Activated naive CD4-positive, alpha-beta T cell treated with anti-CD3 and anti-CD28 coated beads, Interleukin-2, amount 50 U/mL, for 72 hours (primary cell): ENCODE data around the gene NTSR1. TPM values are rescaled to one million over a fixed set of nuclear protein-coding genes. Genes with fewer than 3 reads are reported as not detected.
A peak's percentile ranks its signal among the peaks of the same experiment; 100 is the strongest.

Source experiments
- ATAC-seq, 2 donors: fragments of 150-1000 bp; cut with Tn5 transposase; 2 replicates each; pipeline ENCODE4 v1.10.0; 2021; ENCODE audit warnings: mild to moderate bottlenecking in 2 of 2, moderate library complexity in 2 of 2
- DNase-seq, 2 donors: peaks; one replicate each; pipeline ENCODE4 v3.0.0; 2021 to 2022; ENCODE audit warnings: low spot score in 2 of 2
- H3K27ac Mint-ChIP-seq, 2 donors: one replicate each; pipeline ENCODE4 v1.8.0; 2022; ENCODE audit warnings: mild to moderate bottlenecking in 2 of 2, mixed read lengths in 2 of 2
- H3K36me3 Mint-ChIP-seq, 2 donors: one replicate each; pipeline ENCODE4 v1.8.0; 2022; ENCODE audit warnings: mixed read lengths in 2 of 2
- H3K9me3 Mint-ChIP-seq, 2 donors: one replicate each; pipeline ENCODE4 v1.8.0; 2022; ENCODE audit warnings: mixed read lengths in 2 of 2
- total RNA-seq, 2 donors: library from RNA; stranded (reverse); gene quantifications; one replicate each; pipeline ENCODE4 v1.2.3, GENCODE V29; 2022

Gene NTSR1
- total RNA-seq, 2 donors from 2014 or later = not detected

DNA sequence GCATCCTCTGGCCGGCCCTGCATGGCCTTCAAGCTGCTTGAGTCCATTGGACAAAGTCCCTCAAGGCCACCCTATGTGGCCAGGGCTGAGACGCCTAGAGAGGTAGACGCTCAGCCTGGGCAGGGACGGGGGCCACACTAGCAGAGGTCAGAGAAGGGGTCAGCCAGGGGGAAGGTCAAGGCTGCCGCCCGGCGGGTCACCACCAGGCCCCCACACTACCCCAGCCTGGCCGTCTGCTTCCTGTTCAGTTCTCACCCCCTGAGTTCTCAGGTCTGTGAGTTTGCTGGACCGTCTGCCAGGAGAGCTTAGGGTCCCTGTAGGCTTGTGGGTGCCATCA, 37.3 kb downstream of the NTSR1 start:
- H3K27ac Mint-ChIP-seq = no peak overlapping the region
- no peaks in the 10 kb centered on the region for H3K36me3 Mint-ChIP-seq
- no peak for DNase-seq
- no peaks in the 10 kb centered on the region for H3K9me3 Mint-ChIP-seq
- ATAC-seq = no peak

DNA sequence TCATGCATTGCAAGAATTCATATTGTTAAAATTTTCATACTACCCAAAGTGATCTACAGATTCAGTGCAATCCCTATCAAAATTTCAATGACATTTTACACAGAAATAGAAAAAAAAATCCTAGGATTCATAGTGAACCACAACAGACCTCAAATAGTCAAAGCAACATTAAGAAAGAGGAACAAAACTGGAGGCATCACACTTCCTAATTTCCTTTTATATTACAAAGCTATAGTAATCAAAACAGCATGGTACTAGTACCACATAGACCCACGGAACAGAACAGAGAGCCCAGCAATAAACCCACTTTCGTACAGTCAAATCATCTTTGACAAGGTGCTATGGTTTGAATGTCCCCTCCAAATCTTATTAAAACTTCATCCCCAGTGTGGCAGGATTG, 39.7 kb downstream of the NTSR1 start:
- no peaks in the 10 kb centered on the region for H3K36me3 Mint-ChIP-seq
- ATAC-seq = no peak
- no peaks in the 10 kb centered on the region for H3K9me3 Mint-ChIP-seq
- H3K27ac Mint-ChIP-seq = no peak overlapping the region
- DNase-seq = no peak

DNA sequence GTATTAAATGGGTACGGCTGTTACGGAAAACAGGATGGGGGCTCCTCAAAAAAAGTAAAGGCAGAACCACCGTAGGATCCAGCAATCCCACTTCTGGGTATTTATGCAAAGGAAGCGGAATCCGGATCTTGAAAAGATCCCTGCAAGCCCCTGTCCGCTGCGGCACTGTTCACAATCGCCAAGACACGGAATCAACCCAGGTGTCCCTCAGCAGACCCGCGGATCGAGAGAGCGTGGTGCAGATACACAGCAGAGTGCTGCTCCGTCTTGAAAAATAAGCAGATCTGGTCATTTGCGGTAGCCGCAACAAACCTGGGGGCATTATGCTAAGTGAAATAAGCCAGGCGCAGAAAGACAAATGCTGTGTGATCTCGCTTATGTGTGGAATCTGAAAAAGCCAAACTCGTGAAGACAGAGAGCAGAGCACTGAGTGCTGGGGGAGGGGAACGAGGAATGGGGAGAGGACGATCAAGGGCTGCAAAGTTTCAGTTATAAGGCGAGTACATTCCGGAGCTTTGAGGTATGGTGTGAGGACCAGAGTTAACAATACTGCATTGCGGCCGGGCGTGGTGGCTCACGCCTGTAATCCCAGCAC, 41.3 kb downstream of the NTSR1 start:
- Mint-ChIP-seq H3K27ac (no peak overlapping the region), H3K36me3 (no peaks in the 10 kb centered on the region), H3K9me3 (no peaks in the 10 kb centered on the region)
- DNase-seq (no peak), ATAC-seq (no peak)

DNA sequence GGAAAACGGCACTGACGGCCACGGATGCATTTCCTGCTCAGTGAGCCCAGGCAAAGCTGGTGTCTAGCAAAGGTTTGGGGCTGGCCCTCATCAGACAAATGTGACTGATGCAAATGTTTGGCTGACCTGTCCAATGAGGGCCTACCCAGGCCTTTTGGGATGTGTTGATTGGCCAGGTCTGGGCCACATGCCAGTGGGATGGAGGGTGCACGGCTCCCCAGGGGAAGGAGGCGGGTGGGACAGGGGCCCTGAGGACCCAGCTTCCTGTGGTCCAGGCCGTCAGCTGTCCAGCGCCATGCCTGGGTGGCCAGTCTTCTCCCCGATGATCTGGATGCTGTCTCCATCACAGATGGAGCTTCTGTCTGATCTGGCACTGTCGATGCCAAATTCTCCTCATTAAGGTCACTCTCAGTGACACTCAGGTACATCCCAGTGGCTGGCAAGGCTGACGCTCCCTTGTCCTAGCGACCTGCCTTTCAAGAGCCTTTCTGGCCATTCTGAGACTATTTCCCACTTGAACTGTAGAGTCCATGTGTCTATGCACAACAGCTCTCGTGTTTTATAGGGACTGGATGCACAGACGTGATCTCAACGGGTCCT, 43.0 kb downstream of the NTSR1 start:
- no peak overlapping the region for H3K27ac Mint-ChIP-seq
- ATAC-seq (no peak), DNase-seq (no peak)
- H3K36me3 Mint-ChIP-seq = no peaks in the 10 kb centered on the region
- no peaks in the 10 kb centered on the region for H3K9me3 Mint-ChIP-seq

DNA sequence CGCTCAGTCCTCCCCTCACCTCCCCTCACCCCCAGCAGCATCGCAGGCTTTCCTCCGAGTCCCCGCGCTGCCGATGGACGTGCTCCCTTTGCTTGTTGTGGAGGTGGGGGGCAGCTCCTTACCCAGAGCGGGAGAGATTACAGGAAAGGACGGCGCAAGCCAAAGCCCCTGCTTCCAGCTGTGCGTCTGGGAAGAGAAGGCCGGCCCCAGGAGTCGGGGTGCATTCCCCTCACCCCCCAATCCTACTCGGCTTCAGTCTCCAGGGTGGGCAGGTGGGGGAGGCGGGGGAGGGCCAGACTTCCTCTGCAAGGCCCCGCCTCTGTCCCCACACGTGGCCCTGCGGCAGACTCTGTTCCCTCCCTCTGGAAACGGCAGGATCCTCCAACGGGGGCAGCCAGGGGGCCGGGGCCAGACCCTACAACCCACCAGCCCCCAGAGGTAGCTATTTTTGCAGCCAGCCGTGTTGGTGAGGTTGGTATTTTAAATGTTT, 43.6 kb downstream of the NTSR1 start:
- no peaks in the 10 kb centered on the region for H3K9me3 Mint-ChIP-seq
- H3K27ac Mint-ChIP-seq = no peak overlapping the region
- no peaks in the 10 kb centered on the region for H3K36me3 Mint-ChIP-seq
- no peak for DNase-seq
- ATAC-seq = no peak

DNA sequence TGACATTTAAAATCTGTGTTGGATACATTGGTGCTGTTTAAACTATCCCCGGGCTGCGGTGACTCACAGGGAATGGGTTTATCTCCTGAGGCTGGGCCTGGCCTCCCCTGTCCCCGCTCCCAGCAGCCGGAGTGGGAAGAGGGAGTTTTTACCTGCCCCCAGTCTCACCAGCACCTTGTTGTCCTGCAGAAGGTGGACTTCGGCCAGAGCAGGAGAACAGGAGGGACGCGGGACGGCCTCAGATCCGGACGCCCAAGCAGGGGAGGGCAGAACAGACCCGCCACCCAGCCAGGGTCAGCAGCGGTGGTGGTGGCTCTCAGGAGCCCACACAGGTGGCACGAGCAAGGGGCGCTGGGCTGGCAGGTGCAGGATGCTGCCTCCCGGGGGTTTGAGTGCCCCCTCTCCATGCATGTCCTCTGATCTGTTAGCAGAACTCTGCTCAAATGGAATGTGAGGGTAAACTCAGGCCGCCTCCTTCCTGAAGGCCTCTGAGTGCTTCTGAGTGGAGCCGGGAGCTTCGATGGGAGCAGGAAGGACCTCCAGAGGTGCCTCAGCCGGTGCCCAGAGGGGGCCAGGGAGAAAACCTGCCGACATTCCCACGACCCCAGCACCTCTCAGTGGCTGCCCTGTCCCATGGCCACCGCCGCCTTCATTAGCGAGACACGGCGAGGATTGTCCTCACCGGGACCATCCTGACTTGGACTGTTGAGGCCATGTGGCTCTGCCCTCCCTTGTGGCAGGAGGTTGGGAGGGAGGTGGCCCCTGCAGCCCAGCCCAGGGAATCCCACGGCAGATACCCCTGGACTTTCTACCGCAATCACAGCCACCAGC, 44.2 kb downstream of the NTSR1 start:
- ATAC-seq (no peak), DNase-seq (no peak)
- Mint-ChIP-seq H3K9me3 (no peaks in the 10 kb centered on the region), H3K36me3 (no peaks in the 10 kb centered on the region), H3K27ac (no peak overlapping the region)

DNA sequence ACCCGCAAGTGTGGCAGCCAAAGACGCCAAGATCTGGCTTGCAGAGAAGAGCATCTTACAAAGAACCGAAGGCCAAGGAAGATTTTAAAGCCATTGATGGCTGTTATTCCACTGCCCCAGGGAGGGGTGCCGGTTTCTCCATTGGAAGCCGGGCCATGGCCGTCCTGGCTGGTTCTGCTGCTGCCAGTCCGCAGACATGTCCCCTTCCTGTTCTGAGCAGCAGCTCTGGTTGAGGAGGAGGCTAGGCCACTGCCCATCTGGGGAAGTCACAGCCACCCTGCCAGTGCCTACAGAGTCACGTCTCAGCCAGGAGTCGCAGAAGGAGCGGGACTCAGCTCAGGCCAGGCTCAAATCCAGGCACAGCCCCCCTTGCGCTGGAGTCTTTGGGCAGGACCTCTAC, 45.0 kb downstream of the NTSR1 start:
- H3K27ac Mint-ChIP-seq = no peak overlapping the region
- DNase-seq (no peak), ATAC-seq (no peak)
- no peaks in the 10 kb centered on the region for H3K36me3 Mint-ChIP-seq
- no peaks in the 10 kb centered on the region for H3K9me3 Mint-ChIP-seq

DNA sequence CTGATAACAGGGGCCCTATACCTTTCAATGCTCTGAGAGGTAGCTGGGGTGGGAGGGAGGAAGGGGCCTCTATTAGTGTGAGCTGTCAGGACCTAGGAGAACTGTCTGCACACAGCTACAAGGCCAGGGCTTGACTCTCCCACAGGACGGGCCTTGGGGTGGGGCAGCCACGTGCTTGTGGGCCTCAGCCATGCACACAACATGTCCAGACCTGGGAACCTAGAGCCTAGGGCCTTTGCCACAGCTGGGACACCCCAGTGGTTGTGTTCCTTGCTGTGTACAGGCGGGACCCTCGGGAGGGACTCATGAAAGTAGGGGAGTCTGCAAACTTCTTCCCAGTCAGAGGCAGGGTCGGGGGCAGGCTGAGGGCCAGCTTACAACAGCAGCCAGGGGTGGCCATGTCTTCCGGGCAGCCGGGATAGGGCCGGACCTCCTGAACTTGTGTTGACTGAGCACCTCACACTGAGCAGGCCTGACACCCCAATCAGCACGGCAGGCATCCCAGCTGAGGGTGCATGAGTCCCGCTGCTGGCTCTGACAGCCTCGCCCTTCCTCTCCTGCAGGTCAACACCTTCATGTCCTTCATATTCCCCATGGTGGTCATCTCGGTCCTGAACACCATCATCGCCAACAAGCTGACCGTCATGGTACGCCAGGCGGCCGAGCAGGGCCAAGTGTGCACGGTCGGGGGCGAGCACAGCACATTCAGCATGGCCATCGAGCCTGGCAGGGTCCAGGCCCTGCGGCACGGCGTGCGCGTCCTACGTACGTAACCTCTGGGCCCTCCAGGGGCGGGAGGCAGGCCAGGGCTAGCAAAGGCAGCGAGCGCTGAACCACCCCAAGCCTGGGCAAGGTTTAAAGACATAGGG, 45.7 kb downstream of the NTSR1 start:
- no peak for ATAC-seq
- H3K36me3 Mint-ChIP-seq = no peaks in the 10 kb centered on the region

DNA sequence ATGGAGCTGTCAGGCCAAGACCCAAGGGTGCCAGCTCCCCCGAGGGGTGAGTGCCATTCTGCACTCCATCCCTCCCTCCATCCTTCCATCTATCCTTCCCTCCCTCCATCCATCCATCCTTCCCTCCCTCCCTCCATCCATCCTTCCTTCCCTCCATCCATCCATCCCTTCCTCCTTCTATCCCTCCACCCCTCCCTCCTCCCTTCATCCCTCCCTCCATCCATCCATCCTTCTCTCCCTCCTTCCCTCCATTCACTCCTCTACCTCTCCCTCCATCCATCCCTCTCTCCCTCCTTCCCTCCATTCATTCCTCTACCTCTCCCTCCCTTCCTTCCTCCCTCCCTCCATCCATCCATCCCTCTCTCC, 46.3 kb downstream of the NTSR1 start:
- DNase-seq (no peak), ATAC-seq (no peak)
- H3K36me3 Mint-ChIP-seq = no peaks in the 10 kb centered on the region
- no peak overlapping the region for H3K27ac Mint-ChIP-seq
- H3K9me3 Mint-ChIP-seq = no peaks in the 10 kb centered on the region

More for the DNA sequence above, 45.7 kb downstream of the NTSR1 start:
- Mint-ChIP-seq H3K27ac (no peak overlapping the region), H3K9me3 (no peaks in the 10 kb centered on the region)
- DNase-seq = no peak

DNA sequence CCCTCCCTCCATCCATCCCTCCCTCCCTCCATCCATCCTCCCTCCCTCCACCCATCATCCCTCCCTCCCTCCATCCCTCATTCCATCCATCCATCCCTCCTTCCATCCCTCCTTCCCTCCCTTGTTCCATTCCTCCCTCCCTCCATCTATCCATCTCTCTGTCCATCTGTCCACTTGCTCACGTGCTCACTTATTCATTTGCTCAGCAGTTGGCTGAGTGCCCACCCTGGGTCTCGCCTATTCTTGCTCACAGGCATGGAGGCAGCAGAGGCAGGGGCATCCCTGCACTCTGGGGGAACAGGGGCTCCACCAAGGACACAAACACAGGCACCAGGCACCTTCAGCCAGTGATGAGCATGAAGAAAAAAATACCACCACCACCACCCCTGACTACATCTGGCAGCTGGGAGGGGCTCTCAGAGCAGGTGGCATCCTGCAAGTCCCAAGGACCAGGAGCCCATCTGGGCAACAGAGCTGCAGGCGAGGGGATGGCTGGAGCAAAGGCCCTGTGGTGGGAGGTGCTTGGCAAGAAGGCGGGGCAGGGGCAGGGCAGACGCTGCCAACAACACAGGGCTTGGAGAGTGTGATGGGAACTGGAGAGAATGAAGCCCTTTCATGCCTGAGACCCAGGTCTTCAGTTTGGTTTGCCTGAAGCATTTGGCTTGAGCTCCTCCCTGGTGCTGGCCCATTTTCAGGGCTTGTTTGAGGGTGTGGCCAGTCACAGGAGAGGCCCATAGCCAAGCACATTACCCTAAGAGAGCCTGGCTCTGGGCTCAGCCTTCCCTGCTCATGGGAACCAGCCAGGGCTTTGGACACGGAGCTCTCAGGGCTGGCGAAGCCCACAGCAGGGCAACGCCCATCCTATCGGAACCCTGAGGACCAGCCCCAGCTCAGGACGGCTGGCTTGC, 47.4 kb downstream of the NTSR1 start:
- no peaks in the 10 kb centered on the region for H3K9me3 Mint-ChIP-seq
- H3K27ac Mint-ChIP-seq = no peak overlapping the region
- H3K36me3 Mint-ChIP-seq = no peaks in the 10 kb centered on the region
- no peak for DNase-seq
- no peak for ATAC-seq

DNA sequence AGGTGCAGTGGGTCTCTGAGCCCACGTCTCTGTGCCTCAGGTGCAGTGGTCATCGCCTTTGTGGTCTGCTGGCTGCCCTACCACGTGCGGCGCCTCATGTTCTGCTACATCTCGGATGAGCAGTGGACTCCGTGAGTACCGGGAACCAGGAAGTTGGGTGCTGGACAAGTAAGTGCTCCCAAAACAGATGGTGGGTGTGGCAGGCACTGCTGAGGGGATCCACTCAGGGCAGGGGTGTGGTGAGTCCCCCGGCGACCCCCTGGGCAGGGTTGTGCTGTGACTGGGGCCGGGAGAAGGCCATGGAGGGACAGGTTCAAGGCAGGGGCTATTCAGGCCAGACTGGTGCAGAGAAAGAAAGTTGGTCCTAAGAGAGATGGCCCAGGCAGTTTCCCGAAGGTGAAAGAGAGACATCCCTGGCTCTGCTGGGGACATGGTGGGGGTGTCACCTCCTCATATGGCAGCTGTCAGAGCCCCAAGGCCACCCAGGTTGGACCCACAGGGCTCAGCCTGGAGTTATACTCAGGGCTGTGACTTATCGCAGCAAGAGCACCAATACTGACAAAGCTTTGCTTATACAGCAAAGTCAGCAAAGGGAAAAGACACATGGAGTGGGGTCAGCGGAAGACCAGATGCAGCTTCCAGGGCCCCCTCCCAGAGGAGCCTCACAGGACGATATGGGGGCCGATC, 49.7 kb downstream of the NTSR1 start:
- Mint-ChIP-seq H3K9me3 (no peaks in the 10 kb centered on the region), H3K27ac (no peak overlapping the region), H3K36me3 (no peaks in the 10 kb centered on the region)
- DNase-seq = no peak
- ATAC-seq = no peak

DNA sequence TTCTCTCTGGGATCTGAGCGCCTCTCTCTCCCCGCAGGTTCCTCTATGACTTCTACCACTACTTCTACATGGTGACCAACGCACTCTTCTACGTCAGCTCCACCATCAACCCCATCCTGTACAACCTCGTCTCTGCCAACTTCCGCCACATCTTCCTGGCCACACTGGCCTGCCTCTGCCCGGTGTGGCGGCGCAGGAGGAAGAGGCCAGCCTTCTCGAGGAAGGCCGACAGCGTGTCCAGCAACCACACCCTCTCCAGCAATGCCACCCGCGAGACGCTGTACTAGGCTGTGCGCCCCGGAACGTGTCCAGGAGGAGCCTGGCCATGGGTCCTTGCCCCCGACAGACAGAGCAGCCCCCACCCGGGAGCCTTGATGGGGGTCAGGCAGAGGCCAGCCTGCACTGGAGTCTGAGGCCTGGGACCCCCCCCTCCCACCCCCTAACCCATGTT, 51.4 kb downstream of the NTSR1 start:
- H3K36me3 Mint-ChIP-seq = no peaks in the 10 kb centered on the region
- ATAC-seq (no peak), DNase-seq (no peak)
- peak overlapping the region in 1 of 2 donors; percentile 60 for H3K27ac Mint-ChIP-seq
- H3K9me3 Mint-ChIP-seq = no peaks in the 10 kb centered on the region

DNA sequence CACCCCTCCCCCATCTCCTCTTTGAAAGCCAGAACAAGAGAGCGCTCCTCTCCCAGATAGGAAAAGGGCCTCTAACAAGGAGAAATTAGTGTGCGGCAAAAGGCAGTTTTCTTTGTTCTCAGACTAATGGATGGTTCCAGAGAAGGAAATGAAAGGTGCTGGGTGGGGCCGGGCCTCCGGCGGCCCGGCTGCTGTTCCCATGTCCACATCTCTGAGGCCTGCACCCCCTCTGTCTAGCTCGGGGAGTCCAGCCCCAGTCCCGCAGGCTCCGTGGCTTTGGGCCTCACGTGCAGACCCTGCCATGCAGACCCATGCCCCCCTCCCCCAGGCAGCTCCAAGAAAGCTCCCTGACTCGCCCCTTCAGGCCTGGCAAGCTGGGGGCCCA, 51.8 kb downstream of the NTSR1 start:
- DNase-seq = no peak
- no peak overlapping the region for H3K27ac Mint-ChIP-seq
- no peak for ATAC-seq
- no peaks in the 10 kb centered on the region for H3K36me3 Mint-ChIP-seq
- H3K9me3 Mint-ChIP-seq = no peaks in the 10 kb centered on the region

DNA sequence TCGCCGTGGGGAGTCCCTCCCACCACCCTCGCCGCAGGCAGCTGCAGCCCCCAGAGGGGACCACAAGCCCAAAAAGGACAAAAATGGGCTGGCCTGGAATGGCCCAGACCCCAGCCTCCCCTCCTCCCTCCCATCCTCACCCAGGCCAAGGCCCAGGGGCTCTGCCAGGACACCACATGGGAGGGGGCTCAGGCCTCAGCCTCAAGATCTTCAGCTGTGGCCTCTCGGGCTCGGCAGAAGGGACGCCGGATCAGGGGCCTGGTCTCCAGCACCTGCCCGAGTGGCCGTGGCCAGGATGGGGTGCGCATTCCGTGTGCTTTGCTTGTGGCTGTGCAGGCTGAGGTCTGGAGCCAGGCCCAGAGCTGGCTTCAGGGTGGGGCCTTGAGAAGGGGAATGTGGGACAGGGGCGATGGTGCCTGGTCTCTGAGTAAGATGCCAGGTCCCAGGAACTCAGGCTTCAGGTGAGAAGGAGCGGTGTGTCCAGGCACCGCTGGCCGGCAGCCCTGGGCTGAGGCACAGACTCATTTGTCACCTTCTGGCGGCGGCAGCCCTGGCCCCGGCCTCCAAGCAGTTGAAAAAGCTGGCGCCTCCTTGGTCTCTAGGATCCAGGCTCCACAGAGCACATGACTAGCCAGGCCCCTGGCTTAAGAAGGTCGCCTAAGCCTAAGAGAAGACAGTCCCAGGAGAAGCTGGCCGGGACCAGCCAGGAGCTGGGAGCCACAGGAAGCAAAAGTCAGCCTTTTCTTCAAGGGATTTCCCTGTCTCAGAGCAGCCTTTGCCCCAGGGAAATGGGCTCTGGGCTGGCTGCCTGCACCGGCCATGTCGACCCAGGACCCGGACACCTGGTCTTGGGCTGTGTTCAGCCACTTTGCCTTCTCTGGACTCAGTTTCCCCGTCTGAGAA, 52.5 kb downstream of the NTSR1 start:
- no peaks in the 10 kb centered on the region for H3K9me3 Mint-ChIP-seq
- H3K27ac Mint-ChIP-seq = no peak overlapping the region
- DNase-seq = no peak
- ATAC-seq = no peak
- H3K36me3 Mint-ChIP-seq = no peaks in the 10 kb centered on the region

DNA sequence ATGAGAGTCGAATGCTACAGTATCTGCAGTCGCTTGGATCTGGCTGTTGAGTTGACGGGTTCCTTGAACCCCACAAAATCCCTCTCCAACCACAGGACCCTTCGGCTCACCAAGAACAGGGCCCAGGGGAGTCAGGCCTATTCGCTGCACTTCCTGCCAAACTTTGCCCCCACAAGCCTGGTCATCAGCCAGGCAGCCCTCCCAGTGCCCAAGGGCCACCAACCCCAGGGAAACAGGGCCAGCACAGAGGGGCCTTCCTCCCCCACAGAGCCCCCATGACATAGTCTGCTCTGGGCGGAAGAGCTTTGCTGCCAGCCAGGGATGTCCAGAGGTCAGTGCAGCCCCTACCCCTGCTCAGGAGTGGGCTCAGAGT, 53.1 kb downstream of the NTSR1 start:
- Mint-ChIP-seq H3K36me3 (no peaks in the 10 kb centered on the region), H3K9me3 (no peaks in the 10 kb centered on the region), H3K27ac (no peak overlapping the region)
- DNase-seq (no peak), ATAC-seq (no peak)
